ENCODE results near the gene RAG2.

The RAG2 gene

DNA sequence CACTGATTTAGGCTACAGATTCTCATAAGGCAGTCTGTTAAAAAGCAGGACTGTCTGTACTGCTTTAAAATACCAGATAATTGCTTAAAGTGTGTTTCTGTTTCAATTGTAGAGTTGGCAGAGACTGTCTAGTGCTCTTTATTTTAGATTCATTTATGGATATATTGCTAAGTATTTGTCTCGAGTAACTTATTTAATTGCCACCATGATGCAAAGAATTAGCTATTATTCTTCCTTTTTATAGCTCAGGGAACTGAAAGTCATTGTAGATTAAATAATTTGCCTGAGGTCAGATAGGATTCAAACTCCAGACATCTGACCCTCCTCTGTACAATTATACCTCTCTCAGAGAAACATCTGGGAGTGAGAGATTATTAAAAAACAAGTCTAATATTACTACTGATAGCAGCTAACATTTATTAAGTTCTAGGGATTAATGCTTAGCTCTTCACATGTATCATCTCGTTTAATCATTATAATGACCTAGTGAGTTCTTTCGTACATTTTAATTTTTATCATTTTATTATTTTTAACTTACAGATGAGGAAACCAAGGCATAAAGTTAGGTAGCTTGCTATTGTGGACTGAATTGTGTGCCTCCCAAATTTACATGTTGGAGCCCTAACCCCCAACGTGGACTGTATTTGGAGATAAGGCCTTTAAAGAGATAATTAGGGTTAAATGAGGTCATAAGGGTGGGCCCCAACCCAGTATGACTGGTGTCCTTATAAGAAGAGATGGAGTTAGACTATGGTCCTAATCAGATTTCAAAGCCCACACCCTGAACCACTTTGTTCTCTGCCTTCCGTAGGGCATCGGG, 19.7 kb upstream of the RAG2 start:
- H3K27ac ChIP-seq: no peak overlapping the region
- no peak overlapping the region for H3K4me3 ChIP-seq

DNA sequence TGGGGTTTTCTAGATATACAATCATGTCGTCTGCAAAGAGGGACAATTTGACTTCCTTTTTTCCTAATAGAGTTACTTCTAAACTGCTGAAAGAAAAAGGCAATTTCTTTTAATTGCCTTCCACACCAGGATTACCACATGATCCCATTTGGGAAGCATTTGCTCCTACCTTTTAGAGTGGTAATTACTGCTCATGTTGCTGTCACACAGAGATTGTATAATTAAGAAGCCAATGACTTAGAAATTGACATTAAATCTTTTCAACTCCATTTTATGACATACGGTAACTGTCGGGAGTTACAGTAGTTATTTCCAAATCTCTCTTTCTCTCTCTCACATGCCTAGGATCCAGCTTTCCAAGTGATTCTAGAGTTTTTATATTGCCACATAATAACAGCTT, 17.8 kb upstream of the RAG2 start:
- TF ChIP-seq, protein P1, sequence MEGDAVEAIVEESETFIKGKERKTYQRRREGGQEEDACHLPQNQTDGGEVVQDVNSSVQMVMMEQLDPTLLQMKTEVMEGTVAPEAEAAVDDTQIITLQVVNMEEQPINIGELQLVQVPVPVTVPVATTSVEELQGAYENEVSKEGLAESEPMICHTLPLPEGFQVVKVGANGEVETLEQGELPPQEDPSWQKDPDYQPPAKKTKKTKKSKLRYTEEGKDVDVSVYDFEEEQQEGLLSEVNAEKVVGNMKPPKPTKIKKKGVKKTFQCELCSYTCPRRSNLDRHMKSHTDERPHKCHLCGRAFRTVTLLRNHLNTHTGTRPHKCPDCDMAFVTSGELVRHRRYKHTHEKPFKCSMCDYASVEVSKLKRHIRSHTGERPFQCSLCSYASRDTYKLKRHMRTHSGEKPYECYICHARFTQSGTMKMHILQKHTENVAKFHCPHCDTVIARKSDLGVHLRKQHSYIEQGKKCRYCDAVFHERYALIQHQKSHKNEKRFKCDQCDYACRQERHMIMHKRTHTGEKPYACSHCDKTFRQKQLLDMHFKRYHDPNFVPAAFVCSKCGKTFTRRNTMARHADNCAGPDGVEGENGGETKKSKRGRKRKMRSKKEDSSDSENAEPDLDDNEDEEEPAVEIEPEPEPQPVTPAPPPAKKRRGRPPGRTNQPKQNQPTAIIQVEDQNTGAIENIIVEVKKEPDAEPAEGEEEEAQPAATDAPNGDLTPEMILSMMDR (IDR thresholded peaks at IDR 0.05): no peak
- no peak overlapping the region for H3K27ac ChIP-seq
- DNase-seq (ENCODE audit: low spot score): no peak
- no peak overlapping the region for H3K4me3 ChIP-seq

More for the DNA sequence above, 19.7 kb upstream of the RAG2 start:
- DNase-seq (ENCODE audit: low spot score): no peak
- TF ChIP-seq, protein P1 (IDR thresholded peaks at IDR 0.05): no peak

DNA sequence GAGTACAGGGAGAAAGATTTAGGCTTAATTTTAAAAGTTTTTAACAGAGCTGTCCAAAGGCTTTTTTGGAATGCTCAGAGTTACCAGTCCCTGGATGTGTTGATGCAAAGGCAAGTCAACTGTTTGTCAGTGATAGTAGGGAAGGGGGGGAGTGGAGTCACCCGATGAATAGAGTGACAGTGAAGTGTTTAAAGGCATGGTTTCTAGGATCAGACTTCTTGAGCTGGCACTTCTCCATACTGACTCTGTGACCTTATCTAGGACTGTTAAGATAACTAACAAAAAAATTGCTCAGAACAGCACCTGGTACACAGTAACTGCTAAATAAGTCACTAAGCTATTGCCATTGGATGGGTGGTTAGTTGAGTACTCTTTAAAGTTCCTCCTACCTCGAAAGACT, 11.3 kb upstream of the RAG2 start:
- no peak overlapping the region for H3K27ac ChIP-seq
- DNase-seq (ENCODE audit: low spot score): no peak
- TF ChIP-seq, protein P1 (IDR thresholded peaks at IDR 0.05): no peak
- H3K4me3 ChIP-seq: no peak overlapping the region

DNA sequence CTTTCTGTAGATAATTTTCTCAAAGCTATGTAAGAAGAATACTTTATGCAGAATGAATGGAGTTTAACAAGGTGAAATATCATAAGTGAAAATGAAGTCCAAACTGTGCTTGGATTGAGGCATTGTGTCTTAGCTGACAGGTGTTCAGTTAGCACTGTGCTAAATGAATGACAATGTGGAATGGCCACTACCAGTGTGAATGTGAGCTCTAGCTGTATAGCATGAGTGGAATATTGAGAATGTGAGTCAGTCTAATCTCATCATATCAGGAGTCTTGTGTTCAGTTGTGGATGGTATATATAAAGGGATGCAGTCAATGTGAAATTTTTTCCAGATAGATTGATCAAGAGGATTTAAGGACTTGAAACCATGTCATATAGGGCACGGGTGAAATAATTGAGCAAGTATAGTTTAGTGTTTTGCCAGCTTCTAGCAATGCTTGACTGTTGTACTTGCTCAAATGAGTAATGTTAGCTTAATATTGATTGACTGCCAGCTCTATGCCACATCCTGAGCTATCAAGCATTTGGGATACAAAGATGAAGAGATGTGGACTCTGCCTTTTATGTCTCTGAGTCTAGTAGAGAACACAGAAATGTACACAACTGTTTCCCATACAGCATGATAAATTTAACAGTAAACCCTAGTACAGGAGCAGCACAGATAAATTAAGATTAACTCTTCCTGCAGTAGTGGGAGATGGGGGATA, 10.6 kb upstream of the RAG2 start:
- no peak overlapping the region for H3K4me3 ChIP-seq
- no peak for DNase-seq (ENCODE audit: low spot score)
- no peak overlapping the region for H3K27ac ChIP-seq
- TF ChIP-seq, protein P1 (IDR thresholded peaks at IDR 0.05): no peak

DNA sequence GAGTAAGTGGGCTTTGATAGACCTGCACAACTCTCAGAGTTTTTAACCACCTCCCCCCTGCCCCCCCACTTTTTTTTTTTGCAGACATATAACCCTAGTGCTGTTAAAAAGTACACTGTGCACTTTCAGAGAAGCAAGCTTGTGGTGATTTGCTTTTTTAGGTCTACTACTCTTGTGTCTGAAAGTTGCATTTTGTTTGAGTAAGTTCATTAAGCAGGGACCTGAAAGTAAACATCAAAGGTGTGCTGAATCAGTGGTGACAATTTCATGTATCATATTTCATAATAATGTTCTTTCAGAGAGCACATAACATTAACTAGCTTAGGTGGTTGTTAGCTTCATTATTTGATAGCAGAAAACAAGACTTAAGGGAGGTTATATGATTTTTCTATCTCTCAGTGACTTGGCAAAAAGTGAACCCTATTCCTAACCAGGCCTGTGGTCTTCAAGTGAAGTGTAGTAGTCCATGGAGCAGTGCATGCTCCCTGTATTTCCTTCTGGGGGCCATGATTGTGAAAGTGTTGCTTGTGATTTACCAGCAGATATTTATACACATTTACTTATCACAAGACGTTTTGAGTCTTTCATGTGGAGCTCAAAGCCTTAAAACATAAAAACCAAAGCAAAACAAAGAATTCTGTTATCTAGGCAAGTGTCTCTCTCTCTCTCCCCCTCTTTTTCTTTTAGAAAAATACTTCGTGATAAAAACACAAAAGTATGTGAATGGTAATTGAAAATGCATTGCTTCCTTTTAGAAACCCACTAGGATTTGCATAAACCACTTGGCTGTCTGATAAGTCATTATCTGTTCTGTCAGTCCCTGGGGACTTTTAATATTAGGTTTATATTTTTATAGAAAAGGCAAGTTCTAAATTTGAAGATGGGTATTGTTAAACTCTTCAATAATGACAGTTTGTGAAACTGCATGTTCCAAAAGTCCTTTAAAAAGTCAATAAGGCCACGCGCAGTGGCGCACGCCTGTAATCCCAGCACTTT, 7.5 kb upstream of the RAG2 start:
- DNase-seq (ENCODE audit: low spot score): no peak
- no peak overlapping the region for H3K27ac ChIP-seq
- TF ChIP-seq, protein P1 (IDR thresholded peaks at IDR 0.05): no peak
- H3K4me3 ChIP-seq: no peak overlapping the region

DNA sequence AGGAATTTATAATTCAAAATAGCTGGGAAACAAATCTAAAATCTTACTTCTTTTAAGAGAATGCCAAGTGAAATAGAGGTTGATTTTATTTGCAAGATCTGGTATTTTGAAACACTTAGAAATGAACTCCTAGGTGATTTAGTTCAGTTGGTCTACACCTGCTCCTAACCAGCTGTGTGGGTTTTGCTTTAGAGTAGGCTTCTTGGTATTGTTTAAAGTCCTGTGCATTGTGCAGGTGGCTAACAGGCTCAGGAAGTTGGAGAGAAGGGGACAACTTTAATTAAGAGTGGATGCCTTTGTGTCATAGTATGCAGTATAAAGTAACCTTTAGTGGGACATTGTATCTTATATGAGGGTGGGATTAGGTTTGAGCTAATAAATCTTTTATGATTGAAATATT, 4.1 kb upstream of the RAG2 start:
- Histone ChIP-seq H3K4me3 (no peak overlapping the region), H3K27ac (no peak overlapping the region)
- DNase-seq (ENCODE audit: low spot score): no peak
- TF ChIP-seq, protein P1 (IDR thresholded peaks at IDR 0.05): no peak
